ELR (cell line): ENCODE measurements around the gene MLPH.

ENCODE experiments used
- DNase-seq: peaks from one replicate; pipeline ENCODE4 v3.0.0-alpha.2; 2015; ENCODE audit warnings: low read depth

Gene MLPH

GRCh38 chr2:237497838-237498186 lies 10.8 kb downstream of the MLPH start:
- DNase-seq = no peak

- no peak for DNase-seq
Observed at GRCh38 chr2:237498341-237498740, 11.3 kb downstream of the MLPH start.

- DNase-seq = peak; percentile 100
Observed at GRCh38 chr2:237500681-237501424, 13.8 kb downstream of the MLPH start.

GRCh38 chr2:237501892-237502513 lies 15.0 kb downstream of the MLPH start:
- peak; percentile 34 for DNase-seq

- DNase-seq = no peak
Observed at GRCh38 chr2:237503201-237503600, 16.1 kb downstream of the MLPH start.

GRCh38 chr2:237505188-237505939 lies 18.3 kb downstream of the MLPH start:
- no peak for DNase-seq

- no peak for DNase-seq
Observed at GRCh38 chr2:237507512-237507911, 20.5 kb downstream of the MLPH start.

- DNase-seq = no peak
Observed at GRCh38 chr2:237508361-237508760, 21.3 kb downstream of the MLPH start.

GRCh38 chr2:237509151-237509550 lies 22.1 kb downstream of the MLPH start:
- DNase-seq = no peak

GRCh38 chr2:237509905-237510304 lies 22.9 kb downstream of the MLPH start:
- no peak for DNase-seq

- DNase-seq = no peak
Observed at GRCh38 chr2:237510502-237511217, 23.6 kb downstream of the MLPH start.

GRCh38 chr2:237511433-237511832 lies 24.4 kb downstream of the MLPH start:
- no peak for DNase-seq

GRCh38 chr2:237511885-237512405 lies 24.9 kb downstream of the MLPH start:
- DNase-seq = no peak

- peak; percentile 90 for DNase-seq
Observed at GRCh38 chr2:237512774-237513466, 25.9 kb downstream of the MLPH start.

- no peak for DNase-seq
Observed at GRCh38 chr2:237513693-237514092, 26.6 kb downstream of the MLPH start.

GRCh38 chr2:237514474-237515130 lies 27.6 kb downstream of the MLPH start:
- DNase-seq = no peak

- DNase-seq = no peak
Observed at GRCh38 chr2:237515166-237515565, 28.1 kb downstream of the MLPH start.

- DNase-seq = no peak
Observed at GRCh38 chr2:237515621-237516275, 28.7 kb downstream of the MLPH start.

GRCh38 chr2:237517163-237517562 lies 30.1 kb downstream of the MLPH start:
- DNase-seq = no peak

GRCh38 chr2:237517990-237518389 lies 30.9 kb downstream of the MLPH start:
- no peak for DNase-seq
